Testis (tissue), 3 donors: ENCODE data around the gene BRSK2. TPM values are rescaled to one million over a fixed set of nuclear protein-coding genes. Genes with fewer than 3 reads are reported as not detected.

Experiments
- DNase-seq: peaks from one replicate; pipeline ENCODE4 v3.0.0-alpha.2; 2019
- H3K27ac ChIP-seq, 2 donors: fragments of 200-600 bp; sonication (generic); one replicate each; pipeline ENCODE4 v1.5.1; 2019
- H3K27me3 ChIP-seq: fragments of 200-600 bp; sonication (generic); one replicate; pipeline ENCODE4 v1.5.1; 2019
- H3K36me3 ChIP-seq: fragments of 200-600 bp; sonication (generic); one replicate; pipeline ENCODE4 v1.5.1; 2017; ENCODE audit warnings: low read depth; ENCODE audit errors: missing control alignments
- H3K4me1 ChIP-seq: fragments of 200-600 bp; sonication (generic); one replicate; pipeline ENCODE4 v1.5.1; 2019
- H3K4me3 ChIP-seq, 2 donors: fragments of 200-600 bp; sonication (generic); one replicate each; pipeline ENCODE4 v1.5.1; 2017 to 2019
- H3K9me3 ChIP-seq: fragments of 200-600 bp; sonication (generic); one replicate; pipeline ENCODE4 v1.5.1; 2017
- POLR2A ChIP-seq: fragments of 450-650 bp; IDR thresholded peaks from one replicate; pipeline ENCODE4 v1.6.1; 2017; ENCODE audit warnings: antibody characterized with exemption, mild to moderate bottlenecking, moderate library complexity
- WGBS, 2 donors: methylation state at CpG; one replicate each; pipeline ENCODE4 v1.1.5; 2018; 5-methylcytosine and 5-hydroxymethylcytosine counted together
- intact Hi-C: fragments of 100-400 bp; cut with DNase I; formaldehyde crosslinking; loops from one replicate; pipeline ENCODE4 v1.15.1; 2023; ENCODE audit warnings: low total_unique reads
- polyA plus RNA-seq: library from polyadenylated mRNA; stranded (reverse); fragments of 350-450 nt; fragmentation: Illumina TruSeq; extraction: RNeasy Lipid Tissue Mini Kit (QIAGEN cat#74804); gene quantifications from one replicate; pipeline ENCODE4 v1.2.3, GENCODE V29; 2014; ENCODE audit warnings: low read depth, low replicate concordance; ENCODE audit not compliant: insufficient read depth
- total RNA-seq, 2 donors: library from RNA; depleted of rRNA; stranded (reverse); fragments of >200 nt; gene quantifications; one replicate each; pipeline ENCODE4 v1.2.3, GENCODE V29; 2016
- TF ChIP-seq, protein P1 (sequence below), 3 experiments: fragments of 450-650 bp in 2 of 3; fragments of 200-600 bp in 1 of 3; sonication (generic) in 1 of 3; IDR thresholded peaks; one replicate each; pipeline ENCODE4 v1.5.1; 2016 to 2019; ENCODE audit warnings: antibody characterized with exemption in 3 of 3, mild to moderate bottlenecking in 2 of 3, moderate library complexity in 1 of 3

BRSK2 gene
- total and polyA plus RNA-seq, 3 donors from 2014 or later = 24.7 to 52.3 (median 49.1) TPM

DNA sequence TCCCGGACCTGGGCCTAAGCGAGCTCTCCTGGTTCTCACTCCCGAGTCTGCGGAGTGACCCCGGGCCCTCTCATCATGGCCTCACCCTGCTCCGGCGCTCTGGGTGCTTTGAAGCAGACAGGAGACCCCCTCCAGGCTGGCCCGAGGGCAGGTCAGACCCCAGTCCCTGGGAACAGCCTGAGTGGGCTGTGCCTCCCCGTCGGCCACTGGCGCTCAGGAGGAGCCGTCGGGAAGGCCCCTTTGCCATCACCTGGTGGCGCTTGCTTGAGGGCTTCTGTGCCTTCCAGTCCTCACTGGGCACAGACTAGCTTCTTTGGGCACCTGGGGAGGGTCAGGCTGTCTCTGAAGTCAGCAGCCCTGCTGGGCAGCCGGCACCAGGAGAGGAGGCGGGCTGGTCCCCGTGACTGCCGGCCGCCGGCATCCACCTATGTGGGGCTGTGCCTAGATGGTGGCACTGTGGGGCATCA, 6.7 kb downstream of the BRSK2 start:
- intact Hi-C loops = no loop called here
- no peaks in the 10 kb centered on the region for H3K27me3 ChIP-seq

DNA sequence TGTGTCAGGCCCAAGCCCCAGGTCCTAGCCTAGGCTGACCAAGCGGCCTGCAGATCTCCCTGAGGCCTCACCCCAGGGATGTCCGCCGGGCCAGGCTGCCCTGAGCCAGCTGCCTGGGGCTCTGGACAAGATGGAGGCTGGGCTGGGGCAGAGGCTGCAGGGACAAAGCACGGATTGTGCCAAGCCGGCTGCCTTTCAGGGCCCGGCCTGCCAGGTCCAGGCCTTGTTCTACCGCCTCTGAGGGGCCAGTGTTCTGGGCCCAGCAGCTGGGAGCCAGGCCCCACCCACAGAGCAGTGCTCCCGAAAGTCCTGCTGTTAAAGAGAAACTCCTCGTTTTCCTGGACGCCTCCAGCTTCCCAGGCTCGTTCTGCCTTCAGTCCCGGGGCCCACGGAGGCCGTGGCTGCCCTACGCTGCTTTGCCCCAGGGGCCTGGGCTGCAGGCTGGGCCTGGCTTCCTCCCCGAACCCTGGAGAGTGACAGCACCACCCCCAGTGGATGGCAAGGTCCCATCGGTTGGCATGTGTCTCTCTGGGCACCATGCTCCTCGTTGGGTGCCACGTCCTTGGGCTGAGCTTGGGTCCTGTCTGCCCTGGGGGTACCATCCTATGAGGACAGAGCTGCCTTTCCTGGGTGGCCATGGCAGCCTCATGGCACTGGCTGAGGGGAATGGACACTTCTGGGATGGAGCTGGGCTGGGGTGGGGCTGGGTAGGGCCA, 7.6 kb downstream of the BRSK2 start:
- WGBS, 2 donors = 52 to 71% methylated on average over 4 to 19 of the region's 19 CpGs

More for the DNA sequence above, 6.7 kb downstream of the BRSK2 start:
- Histone ChIP-seq H3K9me3 (no peaks in the 10 kb centered on the region), H3K36me3 (no peaks in the 10 kb centered on the region), H3K27ac (no peak overlapping the region), H3K4me3 (no peak overlapping the region), H3K4me1 (peaks cover 18% of the 10 kb centered on the region)
- WGBS, 2 donors = 95 to 97% methylated on average over 5 to 20 of the region's 20 CpGs
- DNase-seq = no peak
- no peak for TF ChIP-seq POLR2A
- TF ChIP-seq, protein P1, sequence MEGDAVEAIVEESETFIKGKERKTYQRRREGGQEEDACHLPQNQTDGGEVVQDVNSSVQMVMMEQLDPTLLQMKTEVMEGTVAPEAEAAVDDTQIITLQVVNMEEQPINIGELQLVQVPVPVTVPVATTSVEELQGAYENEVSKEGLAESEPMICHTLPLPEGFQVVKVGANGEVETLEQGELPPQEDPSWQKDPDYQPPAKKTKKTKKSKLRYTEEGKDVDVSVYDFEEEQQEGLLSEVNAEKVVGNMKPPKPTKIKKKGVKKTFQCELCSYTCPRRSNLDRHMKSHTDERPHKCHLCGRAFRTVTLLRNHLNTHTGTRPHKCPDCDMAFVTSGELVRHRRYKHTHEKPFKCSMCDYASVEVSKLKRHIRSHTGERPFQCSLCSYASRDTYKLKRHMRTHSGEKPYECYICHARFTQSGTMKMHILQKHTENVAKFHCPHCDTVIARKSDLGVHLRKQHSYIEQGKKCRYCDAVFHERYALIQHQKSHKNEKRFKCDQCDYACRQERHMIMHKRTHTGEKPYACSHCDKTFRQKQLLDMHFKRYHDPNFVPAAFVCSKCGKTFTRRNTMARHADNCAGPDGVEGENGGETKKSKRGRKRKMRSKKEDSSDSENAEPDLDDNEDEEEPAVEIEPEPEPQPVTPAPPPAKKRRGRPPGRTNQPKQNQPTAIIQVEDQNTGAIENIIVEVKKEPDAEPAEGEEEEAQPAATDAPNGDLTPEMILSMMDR (IDR thresholded peaks at IDR 0.05) = no peak

DNA sequence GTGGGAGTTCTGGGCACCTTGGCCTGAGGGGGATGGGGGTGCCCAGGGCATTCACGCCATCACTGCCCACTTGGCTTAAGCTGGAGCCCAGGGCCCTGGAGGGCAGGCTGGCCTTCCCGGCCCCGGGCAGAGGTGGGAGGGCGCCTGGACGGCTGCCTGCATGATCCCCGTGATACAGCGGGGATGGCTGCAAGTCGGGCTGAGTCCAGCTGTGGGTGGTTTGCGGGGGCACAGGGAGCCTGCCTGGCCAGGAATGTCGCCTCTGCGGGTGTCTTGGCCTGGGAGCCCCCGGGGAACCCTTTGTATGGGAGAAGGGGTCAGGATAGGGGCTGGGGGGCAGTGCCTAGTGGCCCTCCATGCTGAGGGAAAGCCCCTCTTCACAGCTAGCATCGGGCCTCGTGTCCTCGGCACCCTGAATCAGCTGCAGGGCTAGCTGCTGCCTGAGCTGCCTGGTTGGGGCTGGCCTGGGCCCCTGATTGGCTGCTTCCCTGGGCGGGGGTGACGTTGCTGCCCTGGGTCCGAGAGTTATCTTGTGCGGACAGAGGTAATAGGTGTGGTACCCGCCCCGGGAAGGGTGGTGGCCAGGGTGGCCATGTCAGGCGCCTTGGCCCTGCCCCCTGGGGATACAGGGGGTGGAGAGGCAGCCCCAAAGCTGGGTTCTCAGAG, 8.3 kb downstream of the BRSK2 start:
- 69 to 88% methylated on average over 5 to 21 of the region's 22 CpGs for WGBS, 2 donors
- no peak for TF ChIP-seq POLR2A
- TF ChIP-seq, protein P1 (IDR thresholded peaks at IDR 0.05) = no peak
- Histone ChIP-seq H3K4me3 (no peak overlapping the region), H3K27ac (no peak overlapping the region), H3K27me3 (no peaks in the 10 kb centered on the region), H3K9me3 (no peaks in the 10 kb centered on the region), H3K36me3 (no peaks in the 10 kb centered on the region), H3K4me1 (peaks cover 11% of the 10 kb centered on the region)
- DNase-seq = no peak
- intact Hi-C loops = no loop called here

More for the DNA sequence above, 7.6 kb downstream of the BRSK2 start:
- peaks cover 14% of the 10 kb centered on the region for H3K4me1 ChIP-seq
- TF ChIP-seq, protein P1 (IDR thresholded peaks at IDR 0.05) = no peak
- TF ChIP-seq POLR2A = no peak
- intact Hi-C loops = no loop called here
- H3K27ac ChIP-seq = peak overlapping the region in 1 of 2 donors; percentile 19
- no peaks in the 10 kb centered on the region for H3K9me3 ChIP-seq
- no peaks in the 10 kb centered on the region for H3K27me3 ChIP-seq
- H3K36me3 ChIP-seq = no peaks in the 10 kb centered on the region
- no peak overlapping the region for H3K4me3 ChIP-seq
- peak; percentile 59 for DNase-seq

DNA sequence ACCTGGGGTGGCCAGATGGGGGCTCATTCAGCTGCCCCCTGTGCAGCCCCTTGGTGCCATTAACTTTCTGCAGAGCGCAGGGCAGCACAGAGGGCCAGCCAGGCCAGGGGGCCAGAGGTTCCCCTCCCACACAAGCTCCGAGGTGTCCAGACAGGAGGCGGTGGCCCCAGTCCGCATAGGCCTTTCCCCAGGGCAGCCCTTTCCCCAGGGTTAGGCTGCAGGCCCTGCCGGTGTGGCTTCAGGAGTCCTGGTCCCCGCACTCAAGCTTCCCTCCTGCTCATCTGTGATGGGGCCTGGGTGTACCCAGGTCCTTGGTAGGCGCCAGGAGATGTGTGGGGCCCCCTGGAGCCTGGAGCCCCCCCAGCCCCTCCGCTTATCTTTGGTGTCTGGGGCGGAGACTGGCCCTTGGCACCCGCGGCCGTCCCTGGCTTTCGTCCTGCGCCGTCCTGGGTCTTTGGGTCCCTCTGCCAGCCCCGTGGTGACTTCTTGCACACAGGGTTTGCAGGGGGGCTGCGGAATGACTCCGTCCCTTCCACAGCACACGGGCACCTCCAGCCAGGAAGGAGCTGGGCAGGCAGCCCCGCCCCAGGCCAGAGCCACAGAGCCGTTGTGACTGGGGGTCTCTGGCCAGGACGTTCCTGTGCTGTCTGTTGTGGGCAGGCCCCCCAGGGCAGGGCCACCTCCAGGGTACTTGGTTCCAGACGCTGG, 8.9 kb downstream of the BRSK2 start:
- peaks cover 11% of the 10 kb centered on the region for H3K4me1 ChIP-seq
- intact Hi-C loops = no loop called here

More for the DNA sequence above, 8.9 kb downstream of the BRSK2 start:
- WGBS, 2 donors = 80 to 84% methylated on average over 3 to 23 of the region's 23 CpGs
- Histone ChIP-seq H3K36me3 (no peaks in the 10 kb centered on the region), H3K27ac (no peak overlapping the region), H3K4me3 (no peak overlapping the region), H3K27me3 (no peaks in the 10 kb centered on the region), H3K9me3 (no peaks in the 10 kb centered on the region)
- DNase-seq = no peak
- TF ChIP-seq, protein P1 (IDR thresholded peaks at IDR 0.05) = no peak
- no peak for TF ChIP-seq POLR2A
